ENCODE data around the gene OAF. TPM values are rescaled to one million over a fixed set of nuclear protein-coding genes. Genes with fewer than 3 reads are reported as not detected.

OAF gene
- total RNA-seq, 4 donors from 2014 or later, result 74.7 to 192 (median 124) TPM

- TF ChIP-seq EP300 (IDR thresholded peaks at IDR 0.05), result no peak
- TF ChIP-seq POLR2A (IDR thresholded peaks at IDR 0.05), result no peak
- TF ChIP-seq, protein P1, sequence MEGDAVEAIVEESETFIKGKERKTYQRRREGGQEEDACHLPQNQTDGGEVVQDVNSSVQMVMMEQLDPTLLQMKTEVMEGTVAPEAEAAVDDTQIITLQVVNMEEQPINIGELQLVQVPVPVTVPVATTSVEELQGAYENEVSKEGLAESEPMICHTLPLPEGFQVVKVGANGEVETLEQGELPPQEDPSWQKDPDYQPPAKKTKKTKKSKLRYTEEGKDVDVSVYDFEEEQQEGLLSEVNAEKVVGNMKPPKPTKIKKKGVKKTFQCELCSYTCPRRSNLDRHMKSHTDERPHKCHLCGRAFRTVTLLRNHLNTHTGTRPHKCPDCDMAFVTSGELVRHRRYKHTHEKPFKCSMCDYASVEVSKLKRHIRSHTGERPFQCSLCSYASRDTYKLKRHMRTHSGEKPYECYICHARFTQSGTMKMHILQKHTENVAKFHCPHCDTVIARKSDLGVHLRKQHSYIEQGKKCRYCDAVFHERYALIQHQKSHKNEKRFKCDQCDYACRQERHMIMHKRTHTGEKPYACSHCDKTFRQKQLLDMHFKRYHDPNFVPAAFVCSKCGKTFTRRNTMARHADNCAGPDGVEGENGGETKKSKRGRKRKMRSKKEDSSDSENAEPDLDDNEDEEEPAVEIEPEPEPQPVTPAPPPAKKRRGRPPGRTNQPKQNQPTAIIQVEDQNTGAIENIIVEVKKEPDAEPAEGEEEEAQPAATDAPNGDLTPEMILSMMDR (IDR thresholded peaks at IDR 0.05), result no peak
- peak in 1 of 2 donors; percentile 4 for DNase-seq (ENCODE audit: low spot score in 2 of 2)
- Histone ChIP-seq H3K27me3 (peaks cover 0 to 21% of the 10 kb centered on the region in 2 donors), H3K27ac (peak overlapping the region in 1 of 4 donors; percentile 82), H3K4me3 (peak overlapping the region in 1 of 4 donors; percentile 63), H3K4me1 (peaks cover 0 to 42% (median 12%) of the 10 kb centered on the region in 4 donors), H3K36me3 (no peaks in the 10 kb centered on the region), H3K9me3 (peaks cover 0 to 4% (median 1%) of the 10 kb centered on the region in 4 donors)
- WGBS, 2 donors, result 64 to 73% methylated on average over 12 to 18 of the region's 27 CpGs
Measured at GRCh38 chr11:120169981-120170698, 40.7 kb upstream of the OAF start.

- TF ChIP-seq, protein P1 (IDR thresholded peaks at IDR 0.05), result no peak
- H3K9me3 ChIP-seq, result no peaks in the 10 kb centered on the region
- peaks cover 0 to 42% (median 12%) of the 10 kb centered on the region in 4 donors for H3K4me1 ChIP-seq
- H3K4me3 ChIP-seq, result no peak overlapping the region
- H3K27ac ChIP-seq, result no peak overlapping the region
- peaks cover 0 to 16% of the 10 kb centered on the region in 2 donors for H3K27me3 ChIP-seq
- 87 to 88% methylated on average over 8 to 12 of the region's 12 CpGs for WGBS, 2 donors
- H3K36me3 ChIP-seq, result no peaks in the 10 kb centered on the region
- peak in 1 of 2 donors; percentile 3 for DNase-seq (ENCODE audit: low spot score in 2 of 2)
Measured at GRCh38 chr11:120170741-120171261, 40.0 kb upstream of the OAF start.

DNA sequence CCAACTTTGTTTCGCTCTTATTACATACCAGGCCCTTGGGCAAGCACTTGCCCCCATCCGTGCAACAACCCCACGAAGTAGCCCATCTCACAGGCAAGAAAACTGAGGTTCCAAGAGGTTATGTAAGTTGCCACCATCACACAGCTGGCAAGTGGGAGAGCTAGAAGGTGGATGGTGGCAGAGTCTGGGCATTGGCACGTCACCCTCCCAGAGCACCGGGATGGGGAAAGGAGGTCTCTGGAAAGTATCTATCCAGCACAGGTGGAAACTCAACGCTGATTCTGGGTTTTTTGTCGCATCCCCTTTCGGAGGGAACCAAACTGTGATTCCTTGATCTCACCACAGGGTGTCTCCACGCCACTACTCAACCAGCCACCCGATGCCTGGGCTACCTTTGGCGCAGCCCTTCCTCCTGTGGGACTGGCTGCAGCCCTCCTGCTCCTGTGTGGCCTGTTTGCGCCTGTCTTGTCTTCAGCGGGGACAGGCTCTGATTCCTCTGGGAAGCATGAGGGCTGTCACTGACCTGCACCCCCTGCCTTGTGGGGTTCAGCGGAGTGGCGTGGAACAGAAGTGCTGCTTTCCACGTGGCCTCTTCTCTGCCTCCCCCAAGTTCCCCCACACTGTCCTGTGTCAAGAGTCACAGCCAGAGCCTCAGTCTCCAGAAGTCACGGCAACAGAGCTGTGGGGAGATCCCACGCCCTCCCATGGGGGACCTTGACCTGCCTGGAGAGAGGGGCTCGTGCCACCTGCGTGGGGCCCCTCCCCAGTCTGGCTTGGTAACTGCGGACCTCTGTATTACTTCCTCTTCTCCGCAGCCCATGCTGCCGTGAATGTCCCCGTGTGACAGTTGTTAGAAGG, 38.5 kb upstream of the OAF start:
- TF ChIP-seq POLR2A (IDR thresholded peaks at IDR 0.05) (no peak), EP300 (IDR thresholded peaks at IDR 0.05) (peak in 1 of 2 donors; percentile 25)
- TF ChIP-seq, protein P1 (IDR thresholded peaks at IDR 0.05), result peak; percentile 64 to 97 (median 90)
- WGBS, 2 donors, result 24 to 30% methylated on average over 17 to 24 of the region's 24 CpGs
- Histone ChIP-seq H3K36me3 (no peaks in the 10 kb centered on the region), H3K4me1 (peaks cover 0 to 45% (median 12%) of the 10 kb centered on the region in 4 donors), H3K9me3 (no peaks in the 10 kb centered on the region), H3K27ac (no peak overlapping the region), H3K4me3 (no peak overlapping the region), H3K27me3 (peaks cover 0 to 8% of the 10 kb centered on the region in 2 donors)
- peak; percentile 55 to 66 for DNase-seq (ENCODE audit: low spot score in 2 of 2)

DNA sequence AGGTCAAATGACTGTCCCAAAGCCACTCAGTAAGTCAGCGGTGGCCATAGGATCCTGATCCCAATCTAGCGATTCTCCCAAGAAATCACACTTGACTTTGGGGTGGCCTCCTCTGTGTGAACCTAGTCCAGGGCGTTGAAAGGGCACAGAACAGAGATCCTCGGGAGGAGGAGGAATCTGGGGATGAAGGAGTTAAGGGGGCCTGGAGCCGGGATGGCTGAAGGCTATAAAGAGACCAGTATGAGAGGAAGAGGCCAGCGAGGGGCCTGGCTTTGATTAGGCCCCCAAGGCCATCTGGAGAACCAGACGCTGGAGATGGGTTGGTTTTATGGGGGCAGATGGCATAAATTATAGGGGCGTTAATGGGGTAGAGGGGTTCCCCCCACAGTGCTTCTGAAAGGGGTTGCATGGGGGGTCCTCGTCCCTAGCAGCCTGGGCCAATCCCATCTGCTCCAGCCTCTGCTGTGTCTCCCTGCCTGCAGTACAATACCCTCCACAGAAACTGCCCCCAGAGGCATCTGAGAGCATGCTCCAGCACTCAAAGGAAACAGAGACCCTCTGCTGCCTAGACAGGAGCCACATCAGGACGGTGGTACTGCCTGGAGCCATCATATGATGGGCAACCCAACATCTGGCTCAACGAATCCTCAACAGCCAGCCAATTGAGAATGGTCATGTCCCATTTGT, 37.7 kb upstream of the OAF start:
- 55 to 60% methylated on average over 10 of the region's 11 CpGs for WGBS, 2 donors
- peaks cover 0 to 54% (median 14%) of the 10 kb centered on the region in 4 donors for H3K4me1 ChIP-seq
- TF ChIP-seq POLR2A (IDR thresholded peaks at IDR 0.05), result no peak
- TF ChIP-seq, protein P1 (IDR thresholded peaks at IDR 0.05), result no peak
- TF ChIP-seq EP300 (IDR thresholded peaks at IDR 0.05), result no peak
- DNase-seq (ENCODE audit: low spot score in 2 of 2), result no peak
- no peaks in the 10 kb centered on the region for H3K27me3 ChIP-seq
- no peak overlapping the region for H3K27ac ChIP-seq
- no peaks in the 10 kb centered on the region for H3K36me3 ChIP-seq
- no peak overlapping the region for H3K4me3 ChIP-seq
- H3K9me3 ChIP-seq, result no peaks in the 10 kb centered on the region
